WTC11 (cell line): ENCODE measurements around the gene RNF212. TPM values are rescaled to one million over a fixed set of nuclear protein-coding genes. Genes with fewer than 3 reads are reported as not detected.

Source experiments
- ATAC-seq: fragments of 200-7000 bp; cut with Tn5 transposase; 2 replicates; pipeline ENCODE4 v1.10.0; 2021; ENCODE audit warnings: mild to moderate bottlenecking, moderate library complexity
- CTCF ChIA-PET: fragments of 300-600 bp; sonication (Branson Sonifier 250); formaldehyde crosslinking; loops from one replicate; lab custom pipeline; 2021; ENCODE audit warnings: antibody characterized with exemption; lab: Charles Lee
- POLR2A ChIA-PET: fragments of 350-600 bp; sonication (Branson Sonifier 250); formaldehyde crosslinking; loops from one replicate; lab custom pipeline; 2021; ENCODE audit warnings: antibody characterized with exemption; lab: Charles Lee
- DNase-seq: peaks from one replicate; pipeline ENCODE4 v3.0.0; 2021; ENCODE audit warnings: low spot score
- H3K27ac Mint-ChIP-seq: 2 replicates; pipeline ENCODE4 v1.8.0; 2021; ENCODE audit warnings: mixed read lengths
- H3K27me3 Mint-ChIP-seq: 2 replicates; pipeline ENCODE4 v1.8.0; 2021; ENCODE audit warnings: low read depth, mild to moderate bottlenecking, moderate library complexity, mixed read lengths
- H3K36me3 Mint-ChIP-seq: 2 replicates; pipeline ENCODE4 v1.8.0; 2021; ENCODE audit warnings: mixed read lengths
- H3K4me1 Mint-ChIP-seq: 2 replicates; pipeline ENCODE4 v1.8.0; 2022; ENCODE audit warnings: mixed read lengths
- H3K4me3 Mint-ChIP-seq: 2 replicates; pipeline ENCODE4 v1.8.0; 2021; ENCODE audit warnings: mild to moderate bottlenecking, moderate library complexity, mixed read lengths
- H3K9me3 Mint-ChIP-seq: 2 replicates; pipeline ENCODE4 v1.8.0; 2021; ENCODE audit warnings: mixed read lengths
- CREM ChIP-seq: sonication (generic); formaldehyde crosslinking; IDR thresholded peaks from 2 replicates; pipeline ENCODE4 v1.8.1; 2022; ENCODE audit warnings: mild to moderate bottlenecking, missing genetic modification reagents, moderate library complexity
- EMX1 ChIP-seq: fragments of 250-450 bp; sonication (Bioruptor Pico); IDR thresholded peaks from 2 replicates; pipeline ENCODE4 v1.8.0; 2021; ENCODE audit warnings: mild to moderate bottlenecking
- FOXP1 ChIP-seq: sonication (generic); formaldehyde crosslinking; IDR thresholded peaks from 2 replicates; pipeline ENCODE4 v1.8.0; 2022; ENCODE audit warnings: missing genetic modification reagents, mild to moderate bottlenecking, moderate library complexity, borderline replicate concordance
- GTF2I ChIP-seq: fragments of 250-450 bp; sonication (Bioruptor Pico); conservative IDR thresholded peaks from 2 replicates; pipeline ENCODE4 v1.4.0; 2021; ENCODE audit warnings: mild to moderate bottlenecking
- JUN ChIP-seq: sonication (generic); formaldehyde crosslinking; IDR thresholded peaks from 2 replicates; pipeline ENCODE4 v1.8.0; 2023; ENCODE audit warnings: mild to moderate bottlenecking, missing genetic modification reagents
- MXD4 ChIP-seq: fragments of 250-450 bp; sonication (Bioruptor Pico); IDR thresholded peaks from 2 replicates; pipeline ENCODE4 v1.8.0; 2021; ENCODE audit warnings: mild to moderate bottlenecking, moderate library complexity, borderline replicate concordance
- NFE2L1 ChIP-seq: sonication (generic); formaldehyde crosslinking; IDR thresholded peaks from 2 replicates; pipeline ENCODE4 v1.8.1; 2023; ENCODE audit warnings: missing genetic modification reagents
- NR3C1 ChIP-seq: sonication (generic); formaldehyde crosslinking; conservative IDR thresholded peaks from 2 replicates; pipeline ENCODE4 v1.8.1; 2023; ENCODE audit warnings: low read depth, mild to moderate bottlenecking, missing genetic modification reagents
- SMAD3 ChIP-seq: sonication (generic); formaldehyde crosslinking; IDR thresholded peaks from 2 replicates; pipeline ENCODE4 v1.8.0; 2022; ENCODE audit warnings: missing genetic modification reagents, mild to moderate bottlenecking, borderline replicate concordance
- TEAD1 ChIP-seq: sonication (generic); formaldehyde crosslinking; IDR thresholded peaks from 2 replicates; pipeline ENCODE4 v1.8.0; 2022; ENCODE audit warnings: mild to moderate bottlenecking, missing genetic modification reagents
- ZNF219 ChIP-seq: sonication (generic); formaldehyde crosslinking; IDR thresholded peaks from 2 replicates; pipeline ENCODE4 v1.8.0; 2023; ENCODE audit warnings: missing genetic modification reagents, mild to moderate bottlenecking, borderline replicate concordance
- ZNF416 ChIP-seq: fragments of 250-450 bp; sonication (Bioruptor Pico); IDR thresholded peaks from 2 replicates; pipeline ENCODE4 v1.9.0; 2021; ENCODE audit warnings: mild to moderate bottlenecking, inconsistent platforms
- total RNA-seq: library from RNA; stranded (reverse); gene quantifications from 3 replicates; pipeline ENCODE4 v1.2.3, GENCODE V29; 2021
- TF ChIP-seq, protein P1 (sequence below): sonication (generic); formaldehyde crosslinking; conservative IDR thresholded peaks from 2 replicates; pipeline ENCODE4 v1.8.1; 2023; ENCODE audit warnings: mild to moderate bottlenecking, low read depth, missing genetic modification reagents, moderate library complexity
- TF ChIP-seq, protein P2 (sequence below): sonication (generic); formaldehyde crosslinking; IDR thresholded peaks from 2 replicates; pipeline ENCODE4 v1.8.0; 2023; ENCODE audit warnings: missing genetic modification reagents, mild to moderate bottlenecking, borderline replicate concordance
- TF ChIP-seq, protein P3 (sequence below): sonication (generic); formaldehyde crosslinking; IDR thresholded peaks from 2 replicates; pipeline ENCODE4 v1.8.1; 2023; ENCODE audit warnings: mild to moderate bottlenecking, missing genetic modification reagents, moderate library complexity
- TF ChIP-seq, protein P4 (sequence below): sonication (generic); formaldehyde crosslinking; IDR thresholded peaks from 2 replicates; pipeline ENCODE4 v1.8.1; 2022; ENCODE audit warnings: low read depth, mild to moderate bottlenecking, moderate library complexity, missing genetic modification reagents, borderline replicate concordance
- TF ChIP-seq, protein P5 (sequence below): fragments of 200-600 bp; IDR thresholded peaks from 2 replicates; pipeline ENCODE4 v1.8.0; 2022; ENCODE audit warnings: antibody characterized with exemption

Gene RNF212
- total RNA-seq, 1 experiment from 2014 or later = 1.0 TPM

DNA sequence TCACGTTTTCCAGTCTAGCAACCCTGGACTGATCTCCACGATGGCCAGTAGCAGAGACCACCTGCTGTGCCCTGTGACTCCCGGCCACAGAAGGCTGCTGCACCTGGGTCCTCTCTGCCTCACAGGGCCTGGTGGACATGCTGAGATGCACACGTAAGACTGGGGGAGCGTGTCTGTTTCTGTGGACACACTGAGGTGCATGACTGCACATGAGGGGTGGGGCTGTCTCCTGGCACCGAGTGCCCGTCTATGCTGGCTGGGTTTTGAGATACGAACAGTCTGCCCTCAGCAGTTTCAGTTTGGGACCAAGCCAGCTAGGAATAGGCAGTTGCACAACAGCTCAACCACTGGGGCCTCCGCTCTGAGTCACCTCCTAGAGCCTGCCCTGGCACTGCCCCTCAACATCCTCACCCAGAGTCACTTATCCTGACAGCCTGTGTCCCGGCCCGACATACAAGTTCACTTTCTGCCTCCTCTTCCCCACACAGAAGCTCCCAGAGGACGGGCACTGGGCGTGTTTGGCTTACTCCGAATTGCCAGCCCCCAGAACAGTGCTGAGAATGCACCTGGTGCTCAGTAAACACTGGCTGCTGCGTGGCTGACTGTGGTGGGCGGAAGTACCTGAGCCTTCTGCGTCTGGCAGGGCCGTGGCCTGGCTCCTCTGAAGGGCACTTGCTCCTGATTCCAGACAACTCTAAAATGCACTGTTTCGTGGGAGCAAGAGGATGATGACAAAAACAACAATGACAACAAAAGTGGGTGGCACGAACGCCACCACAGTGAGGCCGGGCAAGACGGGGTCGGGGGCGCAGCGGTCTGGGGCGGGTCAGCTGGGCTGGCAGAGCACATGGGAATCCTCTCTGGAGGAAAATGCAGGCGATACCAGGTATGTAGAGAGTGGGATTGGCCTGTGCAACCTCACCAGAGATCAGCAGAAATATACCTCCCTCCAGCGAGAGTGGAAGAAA, 30.9 kb downstream of the RNF212 start:
- Mint-ChIP-seq H3K4me3 (no peak overlapping the region), H3K4me1 (no peaks in the 10 kb centered on the region), H3K9me3 (peaks cover 4% of the 10 kb centered on the region), H3K27ac (no peak overlapping the region), H3K36me3 (no peaks in the 10 kb centered on the region), H3K27me3 (peaks cover 6% of the 10 kb centered on the region; the same call in 1 of the 2 replicates)
- ChIA-PET CTCF (no interaction called here), POLR2A (no interaction called here)
- TF ChIP-seq, protein P1, sequence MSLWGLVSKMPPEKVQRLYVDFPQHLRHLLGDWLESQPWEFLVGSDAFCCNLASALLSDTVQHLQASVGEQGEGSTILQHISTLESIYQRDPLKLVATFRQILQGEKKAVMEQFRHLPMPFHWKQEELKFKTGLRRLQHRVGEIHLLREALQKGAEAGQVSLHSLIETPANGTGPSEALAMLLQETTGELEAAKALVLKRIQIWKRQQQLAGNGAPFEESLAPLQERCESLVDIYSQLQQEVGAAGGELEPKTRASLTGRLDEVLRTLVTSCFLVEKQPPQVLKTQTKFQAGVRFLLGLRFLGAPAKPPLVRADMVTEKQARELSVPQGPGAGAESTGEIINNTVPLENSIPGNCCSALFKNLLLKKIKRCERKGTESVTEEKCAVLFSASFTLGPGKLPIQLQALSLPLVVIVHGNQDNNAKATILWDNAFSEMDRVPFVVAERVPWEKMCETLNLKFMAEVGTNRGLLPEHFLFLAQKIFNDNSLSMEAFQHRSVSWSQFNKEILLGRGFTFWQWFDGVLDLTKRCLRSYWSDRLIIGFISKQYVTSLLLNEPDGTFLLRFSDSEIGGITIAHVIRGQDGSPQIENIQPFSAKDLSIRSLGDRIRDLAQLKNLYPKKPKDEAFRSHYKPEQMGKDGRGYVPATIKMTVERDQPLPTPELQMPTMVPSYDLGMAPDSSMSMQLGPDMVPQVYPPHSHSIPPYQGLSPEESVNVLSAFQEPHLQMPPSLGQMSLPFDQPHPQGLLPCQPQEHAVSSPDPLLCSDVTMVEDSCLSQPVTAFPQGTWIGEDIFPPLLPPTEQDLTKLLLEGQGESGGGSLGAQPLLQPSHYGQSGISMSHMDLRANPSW (CRISPR knock-in tag) = no peak
- TF ChIP-seq, protein P2, sequence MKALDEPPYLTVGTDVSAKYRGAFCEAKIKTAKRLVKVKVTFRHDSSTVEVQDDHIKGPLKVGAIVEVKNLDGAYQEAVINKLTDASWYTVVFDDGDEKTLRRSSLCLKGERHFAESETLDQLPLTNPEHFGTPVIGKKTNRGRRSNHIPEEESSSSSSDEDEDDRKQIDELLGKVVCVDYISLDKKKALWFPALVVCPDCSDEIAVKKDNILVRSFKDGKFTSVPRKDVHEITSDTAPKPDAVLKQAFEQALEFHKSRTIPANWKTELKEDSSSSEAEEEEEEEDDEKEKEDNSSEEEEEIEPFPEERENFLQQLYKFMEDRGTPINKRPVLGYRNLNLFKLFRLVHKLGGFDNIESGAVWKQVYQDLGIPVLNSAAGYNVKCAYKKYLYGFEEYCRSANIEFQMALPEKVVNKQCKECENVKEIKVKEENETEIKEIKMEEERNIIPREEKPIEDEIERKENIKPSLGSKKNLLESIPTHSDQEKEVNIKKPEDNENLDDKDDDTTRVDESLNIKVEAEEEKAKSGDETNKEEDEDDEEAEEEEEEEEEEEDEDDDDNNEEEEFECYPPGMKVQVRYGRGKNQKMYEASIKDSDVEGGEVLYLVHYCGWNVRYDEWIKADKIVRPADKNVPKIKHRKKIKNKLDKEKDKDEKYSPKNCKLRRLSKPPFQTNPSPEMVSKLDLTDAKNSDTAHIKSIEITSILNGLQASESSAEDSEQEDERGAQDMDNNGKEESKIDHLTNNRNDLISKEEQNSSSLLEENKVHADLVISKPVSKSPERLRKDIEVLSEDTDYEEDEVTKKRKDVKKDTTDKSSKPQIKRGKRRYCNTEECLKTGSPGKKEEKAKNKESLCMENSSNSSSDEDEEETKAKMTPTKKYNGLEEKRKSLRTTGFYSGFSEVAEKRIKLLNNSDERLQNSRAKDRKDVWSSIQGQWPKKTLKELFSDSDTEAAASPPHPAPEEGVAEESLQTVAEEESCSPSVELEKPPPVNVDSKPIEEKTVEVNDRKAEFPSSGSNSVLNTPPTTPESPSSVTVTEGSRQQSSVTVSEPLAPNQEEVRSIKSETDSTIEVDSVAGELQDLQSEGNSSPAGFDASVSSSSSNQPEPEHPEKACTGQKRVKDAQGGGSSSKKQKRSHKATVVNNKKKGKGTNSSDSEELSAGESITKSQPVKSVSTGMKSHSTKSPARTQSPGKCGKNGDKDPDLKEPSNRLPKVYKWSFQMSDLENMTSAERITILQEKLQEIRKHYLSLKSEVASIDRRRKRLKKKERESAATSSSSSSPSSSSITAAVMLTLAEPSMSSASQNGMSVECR = no peak
- no peak for TF ChIP-seq EMX1 (CRISPR knock-in tag)
- TF ChIP-seq NFE2L1 = no peak
- no peak for TF ChIP-seq CREM (CRISPR knock-in tag)
- TF ChIP-seq GTF2I (CRISPR knock-in tag) = no peak
- TF ChIP-seq, protein P3, sequence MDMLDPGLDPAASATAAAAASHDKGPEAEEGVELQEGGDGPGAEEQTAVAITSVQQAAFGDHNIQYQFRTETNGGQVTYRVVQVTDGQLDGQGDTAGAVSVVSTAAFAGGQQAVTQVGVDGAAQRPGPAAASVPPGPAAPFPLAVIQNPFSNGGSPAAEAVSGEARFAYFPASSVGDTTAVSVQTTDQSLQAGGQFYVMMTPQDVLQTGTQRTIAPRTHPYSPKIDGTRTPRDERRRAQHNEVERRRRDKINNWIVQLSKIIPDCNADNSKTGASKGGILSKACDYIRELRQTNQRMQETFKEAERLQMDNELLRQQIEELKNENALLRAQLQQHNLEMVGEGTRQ (CRISPR knock-in tag) = no peak
- no peak for TF ChIP-seq JUN
- ATAC-seq = no peak
- no peak for DNase-seq

DNA sequence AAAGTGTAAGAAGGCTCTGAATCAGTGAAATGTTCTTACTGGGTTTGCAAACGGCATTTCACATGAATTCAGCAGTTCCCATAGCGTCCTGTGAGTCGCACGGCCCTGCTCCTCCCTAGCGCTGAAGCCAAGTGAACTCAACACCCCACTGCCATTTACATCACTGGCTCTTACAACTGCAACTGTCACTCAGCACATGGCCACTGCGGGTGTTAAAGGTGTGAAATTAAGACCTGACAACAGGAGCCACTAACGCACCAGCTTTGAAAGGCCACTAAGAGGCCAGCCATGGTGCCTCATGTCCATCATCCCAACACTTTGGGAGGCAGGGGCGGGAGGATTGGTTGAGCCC, 31.7 kb downstream of the RNF212 start:
- DNase-seq (no peak), ATAC-seq (no peak)
- no peaks in the 10 kb centered on the region for H3K4me1 Mint-ChIP-seq
- no peak overlapping the region for H3K4me3 Mint-ChIP-seq
- POLR2A ChIA-PET = no interaction called here
- CTCF ChIA-PET = no interaction called here
- peaks cover 4% of the 10 kb centered on the region; the same call in 1 of the 2 replicates for H3K9me3 Mint-ChIP-seq
- H3K27me3 Mint-ChIP-seq = peaks cover 6% of the 10 kb centered on the region; the same call in 1 of the 2 replicates
- H3K36me3 Mint-ChIP-seq = no peaks in the 10 kb centered on the region
- no peak overlapping the region for H3K27ac Mint-ChIP-seq
- no peak for TF ChIP-seq FOXP1 (CRISPR knock-in tag)
- no peak for TF ChIP-seq TEAD1 (CRISPR knock-in tag)
- no peak for TF ChIP-seq SMAD3 (CRISPR knock-in tag)
- TF ChIP-seq NR3C1 (CRISPR knock-in tag) = no peak
- TF ChIP-seq, protein P4, sequence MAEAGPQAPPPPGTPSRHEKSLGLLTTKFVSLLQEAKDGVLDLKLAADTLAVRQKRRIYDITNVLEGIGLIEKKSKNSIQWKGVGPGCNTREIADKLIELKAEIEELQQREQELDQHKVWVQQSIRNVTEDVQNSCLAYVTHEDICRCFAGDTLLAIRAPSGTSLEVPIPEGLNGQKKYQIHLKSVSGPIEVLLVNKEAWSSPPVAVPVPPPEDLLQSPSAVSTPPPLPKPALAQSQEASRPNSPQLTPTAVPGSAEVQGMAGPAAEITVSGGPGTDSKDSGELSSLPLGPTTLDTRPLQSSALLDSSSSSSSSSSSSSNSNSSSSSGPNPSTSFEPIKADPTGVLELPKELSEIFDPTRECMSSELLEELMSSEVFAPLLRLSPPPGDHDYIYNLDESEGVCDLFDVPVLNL (CRISPR knock-in tag) = no peak
- TF ChIP-seq, protein P5, sequence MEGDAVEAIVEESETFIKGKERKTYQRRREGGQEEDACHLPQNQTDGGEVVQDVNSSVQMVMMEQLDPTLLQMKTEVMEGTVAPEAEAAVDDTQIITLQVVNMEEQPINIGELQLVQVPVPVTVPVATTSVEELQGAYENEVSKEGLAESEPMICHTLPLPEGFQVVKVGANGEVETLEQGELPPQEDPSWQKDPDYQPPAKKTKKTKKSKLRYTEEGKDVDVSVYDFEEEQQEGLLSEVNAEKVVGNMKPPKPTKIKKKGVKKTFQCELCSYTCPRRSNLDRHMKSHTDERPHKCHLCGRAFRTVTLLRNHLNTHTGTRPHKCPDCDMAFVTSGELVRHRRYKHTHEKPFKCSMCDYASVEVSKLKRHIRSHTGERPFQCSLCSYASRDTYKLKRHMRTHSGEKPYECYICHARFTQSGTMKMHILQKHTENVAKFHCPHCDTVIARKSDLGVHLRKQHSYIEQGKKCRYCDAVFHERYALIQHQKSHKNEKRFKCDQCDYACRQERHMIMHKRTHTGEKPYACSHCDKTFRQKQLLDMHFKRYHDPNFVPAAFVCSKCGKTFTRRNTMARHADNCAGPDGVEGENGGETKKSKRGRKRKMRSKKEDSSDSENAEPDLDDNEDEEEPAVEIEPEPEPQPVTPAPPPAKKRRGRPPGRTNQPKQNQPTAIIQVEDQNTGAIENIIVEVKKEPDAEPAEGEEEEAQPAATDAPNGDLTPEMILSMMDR = no peak
- TF ChIP-seq ZNF219 (CRISPR knock-in tag) = no peak
- TF ChIP-seq, protein P2 = no peak
- no peak for TF ChIP-seq ZNF416 (CRISPR knock-in tag)
- TF ChIP-seq MXD4 = no peak
